Heart left ventricle (tissue), 16 donors: ENCODE results near the gene SKAP2. TPM values are rescaled to one million over a fixed set of nuclear protein-coding genes. Genes with fewer than 3 reads are reported as not detected.

Experiments
- ATAC-seq, 4 donors: fragments of 200-7000 bp; cut with Tn5 transposase; one replicate each; pipeline ENCODE4 v1.9.1; 2020 to 2022; ENCODE audit warnings: moderate library complexity in 4 of 4, mild to moderate bottlenecking in 3 of 4, moderate number of reproducible peaks in 1 of 4
- DNase-seq, 5 donors: peaks; one replicate each; pipeline ENCODE4 v3.0.0-alpha.2; 2020
- H3K27ac ChIP-seq, 12 donors: fragments of 200-600 bp; sonication (generic) in 4 of 12; one replicate each; pipeline versions ENCODE4 v1.5.0 to v1.8.0; 2016 to 2022; ENCODE audit warnings: mild to moderate bottlenecking in 2 of 12
- H3K27me3 ChIP-seq, 9 donors: fragments of 200-600 bp; sonication (generic) in 2 of 9; one replicate each; pipeline versions ENCODE4 v1.5.1 to v1.8.0; 2016 to 2022; ENCODE audit warnings: mild to moderate bottlenecking in 3 of 9
- H3K36me3 ChIP-seq, 9 donors: fragments of 200-600 bp; sonication (generic) in 2 of 9; one replicate each; pipeline versions ENCODE4 v1.5.0 to v1.8.0; 2018 to 2022; ENCODE audit warnings: mild to moderate bottlenecking in 2 of 9
- H3K4me1 ChIP-seq, 12 donors: fragments of 200-600 bp; sonication (generic) in 4 of 12; one replicate each; pipeline versions ENCODE4 v1.5.0 to v1.8.0; 2016 to 2022; ENCODE audit warnings: mild to moderate bottlenecking in 3 of 12
- H3K4me3 ChIP-seq, 12 donors: fragments of 200-600 bp; sonication (generic) in 4 of 12; one replicate each; pipeline versions ENCODE4 v1.5.0 to v1.8.0; 2017 to 2022; ENCODE audit warnings: mild to moderate bottlenecking in 9 of 12, moderate library complexity in 4 of 12
- H3K9me3 ChIP-seq, 12 donors: fragments of 200-600 bp; sonication (generic) in 4 of 12; one replicate each; pipeline versions ENCODE4 v1.5.0 to v1.8.0; 2016 to 2022; ENCODE audit warnings: mild to moderate bottlenecking in 1 of 12
- POLR2A ChIP-seq, 2 donors: fragments of 450-650 bp; IDR thresholded peaks; one replicate each; pipeline ENCODE4 v1.6.1; 2017; ENCODE audit warnings: antibody characterized with exemption in 2 of 2, mild to moderate bottlenecking in 2 of 2, moderate library complexity in 2 of 2
- WGBS, 4 donors: extraction: QIAGEN DNeasy Blood & Tissue Kit in 2 of 4; methylation state at CpG; one replicate each; pipeline versions ENCODE4 v1.1.5 to v1.1.7; 2013 to 2018; 5-methylcytosine and 5-hydroxymethylcytosine counted together
- intact Hi-C, 10 donors: fragments of 100-400 bp; cut with DNase I; formaldehyde crosslinking; loops; one replicate each; pipeline versions ENCODE4 v1.11.1 to v1.14.2; 2022
- polyA plus RNA-seq, 2 donors: library from polyadenylated mRNA; stranded (reverse); fragments of 200-250 nt; gene quantifications; one replicate each; pipeline ENCODE4 v1.2.3, GENCODE V29; 2013
- total RNA-seq, 9 donors: library from RNA; depleted of rRNA in 2 of 9; stranded (reverse); fragments of >200 nt in 2 of 9; fragmentation: NEBNext Ultra II Directional in 3 of 9; extraction: Animal tissue kit (Norgen Biotek cat#: 25700) in 3 of 9; gene quantifications; one replicate each; pipeline versions ENCODE4 v1.1.0 to v1.2.4, GENCODE V29; 2016 to 2023
- TF ChIP-seq, protein P1 (sequence below), 12 donors: fragments of 200-600 bp; sonication (generic) in 4 of 12; IDR thresholded peaks; one replicate each; pipeline versions ENCODE4 v1.5.0 to v1.8.0; 2018 to 2022; ENCODE audit warnings: antibody characterized with exemption in 12 of 12, mild to moderate bottlenecking in 5 of 12
- donor health status: ischemic (EF 13 %, LVEDD 7.1; RV severe dilation, severe dysfunction).
- donor health status: healthy with polysubstance abuse.
- donor health status: DM: no; HTN: yes; CAD: no.
- donor health status: DM: no; HTN: no; CAD: no.
- donor health status: ischemic (EF 25% LVEDD 6.9; RV normal size, moderate dysfunction).
- donor health status: ischemic (EF 25% LVEDD 5.7; RV mildly dilated, moderate dysfunction).
- donor health status: healthy.
- donor health status: DM: yes; HTN: yes; CAD: no.
- donor health status: ischemic (EF 35%, LVEDD 5.7; RV mildly dilated, moderate dysfunction).
- donor health status: nonischemic (EF 11% LVEDD 7.7; RV severe dilation, severe dysfunction).
- donor health status: DM: yes; HTN: yes; CAD: no.
- donor health status: PGD.
- donor health status: ischemic (EF 29% LVEDD 5.4; RV normal size, mild dysfunction).
- donor health status: nonischemic (EF 23%, LVEDD 6.1; RV moderate dilation, normal function).

SKAP2 gene
- total and polyA plus RNA-seq, 11 donors = 0.99 to 17.3 (median 3.6) TPM

DNA sequence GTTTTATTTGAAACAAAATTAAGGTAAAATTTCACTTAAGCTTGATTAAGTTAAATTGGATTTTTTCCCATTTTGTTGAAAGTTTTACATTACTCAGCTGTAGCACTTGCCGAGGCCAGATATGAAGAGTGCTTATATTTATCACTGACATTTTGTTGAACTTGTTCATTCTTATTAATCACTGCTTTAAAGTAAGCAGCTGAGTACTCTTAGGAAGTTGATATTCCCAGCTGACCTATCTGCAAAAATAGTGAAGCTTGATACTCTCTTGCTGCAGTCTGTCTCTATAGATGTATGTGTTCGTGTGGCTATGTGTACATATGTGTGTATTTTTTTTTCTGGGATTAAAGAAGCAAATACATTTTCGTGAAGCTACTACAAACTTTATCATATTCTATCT is 150.0 kb downstream of the SKAP2 start:
- no peaks in the 10 kb centered on the region for H3K36me3 ChIP-seq
- H3K4me1 ChIP-seq = no peaks in the 10 kb centered on the region
- TF ChIP-seq, protein P1, sequence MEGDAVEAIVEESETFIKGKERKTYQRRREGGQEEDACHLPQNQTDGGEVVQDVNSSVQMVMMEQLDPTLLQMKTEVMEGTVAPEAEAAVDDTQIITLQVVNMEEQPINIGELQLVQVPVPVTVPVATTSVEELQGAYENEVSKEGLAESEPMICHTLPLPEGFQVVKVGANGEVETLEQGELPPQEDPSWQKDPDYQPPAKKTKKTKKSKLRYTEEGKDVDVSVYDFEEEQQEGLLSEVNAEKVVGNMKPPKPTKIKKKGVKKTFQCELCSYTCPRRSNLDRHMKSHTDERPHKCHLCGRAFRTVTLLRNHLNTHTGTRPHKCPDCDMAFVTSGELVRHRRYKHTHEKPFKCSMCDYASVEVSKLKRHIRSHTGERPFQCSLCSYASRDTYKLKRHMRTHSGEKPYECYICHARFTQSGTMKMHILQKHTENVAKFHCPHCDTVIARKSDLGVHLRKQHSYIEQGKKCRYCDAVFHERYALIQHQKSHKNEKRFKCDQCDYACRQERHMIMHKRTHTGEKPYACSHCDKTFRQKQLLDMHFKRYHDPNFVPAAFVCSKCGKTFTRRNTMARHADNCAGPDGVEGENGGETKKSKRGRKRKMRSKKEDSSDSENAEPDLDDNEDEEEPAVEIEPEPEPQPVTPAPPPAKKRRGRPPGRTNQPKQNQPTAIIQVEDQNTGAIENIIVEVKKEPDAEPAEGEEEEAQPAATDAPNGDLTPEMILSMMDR (IDR thresholded peaks at IDR 0.05) = no peak
- TF ChIP-seq POLR2A (IDR thresholded peaks at IDR 0.05) = no peak
- ATAC-seq = no peak
- no peaks in the 10 kb centered on the region for H3K9me3 ChIP-seq
- H3K27ac ChIP-seq = no peak overlapping the region
- WGBS, 4 donors = 64 to 77% (median 69%) methylated on average over 3 of the region's 3 CpGs
- DNase-seq = no peak
- H3K27me3 ChIP-seq = peaks cover 0 to 6% (median 0%) of the 10 kb centered on the region in 9 donors
- intact Hi-C loops = no loop called here
- H3K4me3 ChIP-seq = no peak overlapping the region

DNA sequence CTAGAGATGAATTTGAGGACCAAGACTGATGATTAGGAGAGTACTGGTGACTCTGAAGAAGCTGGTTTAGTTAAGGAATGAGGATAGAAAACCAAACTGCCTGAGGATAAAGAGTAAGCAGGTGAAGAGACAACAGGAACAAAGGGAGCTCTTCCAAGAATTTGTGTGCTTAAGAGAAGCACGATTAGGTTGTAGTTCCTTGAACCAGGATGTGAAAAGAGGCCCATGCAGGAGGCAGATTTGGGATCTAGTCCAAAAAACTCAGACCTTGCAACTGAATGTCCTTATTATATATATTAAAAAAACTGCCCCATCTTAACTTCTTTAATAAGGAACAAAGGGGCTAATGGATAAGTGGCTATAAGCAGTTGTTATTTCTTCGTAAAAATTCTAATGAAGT is 150.4 kb downstream of the SKAP2 start:
- TF ChIP-seq POLR2A (IDR thresholded peaks at IDR 0.05) = no peak
- TF ChIP-seq, protein P1 (IDR thresholded peaks at IDR 0.05) = no peak
- H3K27me3 ChIP-seq = peaks cover 0 to 5% (median 0%) of the 10 kb centered on the region in 9 donors
- H3K36me3 ChIP-seq = no peaks in the 10 kb centered on the region
- H3K4me1 ChIP-seq = no peaks in the 10 kb centered on the region
- H3K27ac ChIP-seq = no peak overlapping the region
- no peak for ATAC-seq
- H3K4me3 ChIP-seq = no peak overlapping the region
- no peaks in the 10 kb centered on the region for H3K9me3 ChIP-seq
- intact Hi-C loops = no loop called here
- WGBS, 4 donors = 69 to 76% (median 75%) methylated on average over 2 of the region's 2 CpGs
- DNase-seq = no peak

DNA sequence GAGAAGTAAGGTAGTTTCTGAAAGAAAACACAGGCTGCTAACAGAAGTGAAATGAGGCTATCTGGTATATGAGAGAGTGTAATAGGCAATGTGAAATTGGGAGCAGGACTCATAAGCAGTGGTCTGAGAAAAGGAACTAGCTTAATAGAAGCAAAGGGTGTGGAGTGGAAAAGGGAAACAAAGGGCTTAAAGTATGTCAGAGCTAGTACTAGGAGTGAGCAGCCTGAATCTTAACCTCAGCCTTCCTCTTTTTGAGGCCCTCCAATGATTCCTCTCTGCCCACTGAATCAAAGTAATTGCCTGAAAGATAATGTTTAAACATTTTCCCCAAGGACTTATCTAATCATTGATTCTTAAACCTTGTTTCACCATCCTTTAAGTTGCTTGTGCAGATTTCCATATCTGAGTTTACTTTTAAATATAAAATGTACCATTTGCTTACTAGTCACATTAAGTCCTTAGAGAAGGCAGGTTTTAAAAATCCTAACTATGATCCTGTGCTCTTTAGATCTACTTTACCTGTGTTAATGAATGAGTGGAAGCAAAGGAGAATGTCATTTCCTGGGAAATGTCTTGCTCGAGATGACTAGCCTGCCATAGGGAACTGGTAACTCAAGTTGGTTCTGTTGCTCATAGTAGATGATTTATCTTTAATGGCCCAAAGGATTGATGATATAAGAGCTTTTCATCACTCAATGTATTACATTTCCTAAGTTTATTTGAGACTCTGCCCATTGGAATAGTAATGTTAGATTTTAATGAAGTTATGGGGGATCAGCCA is 155.0 kb downstream of the SKAP2 start:
- Histone ChIP-seq H3K36me3 (no peaks in the 10 kb centered on the region), H3K27me3 (peaks cover 0 to 3% (median 0%) of the 10 kb centered on the region in 9 donors), H3K27ac (no peak overlapping the region), H3K4me1 (peaks cover 0 to 7% (median 3%) of the 10 kb centered on the region in 12 donors), H3K9me3 (no peaks in the 10 kb centered on the region), H3K4me3 (no peak overlapping the region)
- no peak for TF ChIP-seq POLR2A (IDR thresholded peaks at IDR 0.05)
- TF ChIP-seq, protein P1 (IDR thresholded peaks at IDR 0.05) = no peak
- intact Hi-C loops = no loop called here
- no peak for ATAC-seq
- no peak for DNase-seq
- WGBS, 4 donors = 79 to 88% (median 82%) methylated on average over 1 of the region's 1 CpG

DNA sequence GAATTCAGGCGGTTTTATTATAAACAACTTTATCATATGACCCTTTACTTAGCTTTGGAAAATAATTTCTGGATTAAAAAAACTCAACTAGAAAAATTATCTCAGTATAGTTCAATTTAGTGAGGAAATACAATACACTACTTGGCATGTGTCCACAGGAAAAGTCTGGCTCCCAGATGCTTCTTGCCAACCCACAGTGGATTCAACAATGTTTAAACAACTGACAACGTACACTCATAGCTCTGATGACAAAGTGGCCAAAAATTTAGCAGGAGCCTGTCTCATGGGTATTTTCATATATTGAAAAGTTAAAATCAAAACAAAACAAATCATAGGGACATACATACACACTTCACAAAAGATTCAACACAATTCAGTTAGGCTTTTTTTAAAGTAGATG is 158.8 kb downstream of the SKAP2 start:
- ATAC-seq (no peak), DNase-seq (no peak)
- H3K36me3 ChIP-seq = no peaks in the 10 kb centered on the region
- no peaks in the 10 kb centered on the region for H3K9me3 ChIP-seq
- TF ChIP-seq, protein P1 (IDR thresholded peaks at IDR 0.05) = no peak
- no peak for TF ChIP-seq POLR2A (IDR thresholded peaks at IDR 0.05)
- no peaks in the 10 kb centered on the region for H3K27me3 ChIP-seq
- 29 to 45% (median 34%) methylated on average over 2 of the region's 2 CpGs for WGBS, 4 donors
- no peak overlapping the region for H3K27ac ChIP-seq
- intact Hi-C loops = no loop called here
- no peak overlapping the region for H3K4me3 ChIP-seq
- H3K4me1 ChIP-seq = peaks cover 0 to 7% (median 3%) of the 10 kb centered on the region in 12 donors
